ENCODE results near the gene GRK3.

GRK3 gene

DNA sequence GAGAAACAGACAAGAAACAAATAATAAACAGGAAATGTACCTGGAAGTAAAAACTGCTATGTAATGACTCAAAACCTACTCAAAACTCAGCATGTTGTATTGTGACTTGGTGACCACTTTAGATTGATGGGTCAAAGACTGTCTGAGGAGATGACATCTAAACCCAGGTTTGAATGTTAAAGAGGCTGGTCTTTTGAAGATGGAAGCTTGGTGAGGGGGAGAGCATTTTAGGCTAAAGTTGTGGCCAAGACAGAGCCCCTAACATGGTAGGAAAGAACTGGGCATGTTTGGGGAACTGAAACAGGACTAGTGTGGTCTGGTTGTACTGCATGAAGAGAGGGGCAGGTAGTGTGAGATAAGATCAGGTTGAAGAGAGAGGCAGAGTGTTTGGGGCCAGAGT is 92.2 kb downstream of the GRK3 start:
- no peak for DNase-seq (ENCODE audit: low read depth in 1 of 2, low spot score in 1 of 2)

DNA sequence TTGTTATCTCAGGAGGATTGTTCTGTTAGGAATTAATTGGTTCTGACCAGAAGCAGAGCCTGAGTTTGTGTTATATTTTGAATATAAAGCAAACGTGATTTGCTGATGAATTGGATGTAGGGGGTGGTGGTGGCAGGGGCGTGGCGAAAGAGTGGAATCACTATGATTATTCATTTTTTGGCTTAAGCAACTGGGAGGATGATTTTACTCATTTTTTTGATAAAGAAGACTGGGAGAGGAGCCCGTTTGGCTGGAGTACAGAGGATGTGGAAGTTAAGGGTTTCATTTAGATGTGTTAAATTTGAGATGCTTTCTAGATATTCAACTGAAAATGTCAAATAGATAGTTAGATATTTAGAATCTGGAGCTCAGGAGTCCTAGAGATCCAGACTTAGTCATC is 94.2 kb downstream of the GRK3 start:
- no peak for DNase-seq (ENCODE audit: low read depth in 1 of 2, low spot score in 1 of 2)

DNA sequence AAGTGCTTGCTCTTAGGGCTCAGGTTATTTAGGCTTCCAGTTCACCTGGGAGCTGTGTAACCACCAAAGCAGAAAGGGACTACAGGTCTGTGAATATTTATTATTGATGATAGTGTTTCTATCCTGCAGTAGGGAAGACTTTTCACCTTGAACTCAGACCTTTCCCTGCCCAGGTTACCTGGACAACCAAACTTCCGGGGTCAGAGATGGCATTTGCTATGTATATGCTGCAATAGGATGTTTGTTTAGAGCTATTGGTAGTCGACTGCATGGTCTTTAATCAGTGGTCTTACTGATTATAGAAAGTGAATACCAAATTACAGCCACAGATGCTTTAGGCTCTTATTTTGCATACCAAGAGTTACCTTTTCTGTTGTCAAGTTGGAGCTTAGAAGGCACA is 94.9 kb downstream of the GRK3 start:
- DNase-seq (ENCODE audit: low read depth in 1 of 2, low spot score in 1 of 2): no peak

DNA sequence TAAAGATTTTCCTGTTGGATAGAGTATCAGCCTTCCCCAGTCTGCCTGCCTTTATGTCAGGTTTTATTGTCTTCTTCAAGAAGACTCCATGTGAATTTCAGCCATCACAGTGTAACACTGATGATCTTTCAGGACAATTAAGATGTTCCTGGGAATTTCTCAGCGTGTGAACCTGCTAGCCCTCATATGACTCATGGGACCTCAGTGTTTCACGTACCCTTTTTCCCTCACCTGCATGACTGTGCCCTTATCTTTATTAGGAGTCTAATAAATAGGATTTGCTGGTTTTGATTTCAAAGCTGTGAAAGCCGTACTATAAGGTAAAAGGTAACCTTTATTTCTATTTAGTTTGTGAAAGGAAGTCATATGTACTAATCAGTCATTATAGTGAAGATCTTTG is 95.9 kb downstream of the GRK3 start:
- DNase-seq (ENCODE audit: low read depth in 1 of 2, low spot score in 1 of 2): no peak

DNA sequence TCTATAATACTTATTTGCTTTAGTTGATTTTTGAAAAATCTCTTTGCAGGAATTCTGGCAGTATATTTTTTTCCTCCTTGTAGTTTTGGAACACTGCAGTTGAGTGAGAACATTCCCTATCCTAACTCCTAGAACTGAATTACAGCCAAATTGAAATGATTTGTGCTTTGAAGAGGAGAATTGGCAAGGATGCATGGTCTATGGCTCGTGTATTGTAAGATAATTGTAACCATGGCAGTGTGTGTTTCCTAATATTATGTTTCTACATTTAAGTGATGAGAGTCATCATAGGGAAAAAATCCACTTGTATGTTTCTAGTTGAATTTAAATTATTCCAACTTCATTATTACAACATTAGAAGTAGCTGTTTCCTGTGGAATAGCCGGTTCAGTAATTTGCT is 96.6 kb downstream of the GRK3 start:
- DNase-seq (ENCODE audit: low read depth in 1 of 2, low spot score in 1 of 2): no peak

GRCh38 chr22:25663654-25664053 is 99.2 kb downstream of the GRK3 start:
- no peak for DNase-seq (ENCODE audit: low read depth in 1 of 2, low spot score in 1 of 2)

- no peak for DNase-seq (ENCODE audit: low read depth in 1 of 2, low spot score in 1 of 2)
Observed at GRCh38 chr22:25666308-25666707, 101.8 kb downstream of the GRK3 start.

- no peak for DNase-seq (ENCODE audit: low read depth in 1 of 2, low spot score in 1 of 2)
Observed at GRCh38 chr22:25668437-25668836, 104.0 kb downstream of the GRK3 start.

- DNase-seq (ENCODE audit: low read depth in 1 of 2, low spot score in 1 of 2): no peak
Observed at GRCh38 chr22:25669253-25670069, 105.0 kb downstream of the GRK3 start.

GRCh38 chr22:25670070-25670461 is 105.6 kb downstream of the GRK3 start:
- no peak for DNase-seq (ENCODE audit: low read depth in 1 of 2, low spot score in 1 of 2)

- DNase-seq (ENCODE audit: low read depth in 1 of 2, low spot score in 1 of 2): no peak
Observed at GRCh38 chr22:25672289-25673084, 108.0 kb downstream of the GRK3 start.

DNA sequence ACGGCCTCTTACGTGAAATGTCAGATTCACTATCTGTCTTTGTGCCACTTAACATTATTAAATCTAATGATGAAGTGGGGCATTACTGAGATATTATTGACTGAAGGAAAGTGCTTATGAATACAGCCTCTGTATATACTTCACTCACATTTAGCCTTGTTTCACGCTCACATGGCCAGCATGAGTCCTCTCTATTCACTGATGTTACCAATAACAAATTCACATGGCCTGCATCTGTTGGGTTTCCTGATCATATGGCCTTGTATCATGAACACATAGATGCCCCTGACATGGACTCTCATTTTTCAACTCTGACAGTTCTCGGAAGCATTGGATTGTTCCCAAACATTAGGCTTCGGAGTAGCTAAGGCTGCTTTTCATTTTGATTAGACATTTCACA is 109.2 kb downstream of the GRK3 start:
- no peak for DNase-seq (ENCODE audit: low read depth in 1 of 2, low spot score in 1 of 2)

GRCh38 chr22:25677631-25678030 is 113.2 kb downstream of the GRK3 start:
- no peak for DNase-seq (ENCODE audit: low read depth in 1 of 2, low spot score in 1 of 2)

GRCh38 chr22:25680051-25680450 is 115.6 kb downstream of the GRK3 start:
- DNase-seq (ENCODE audit: low read depth in 1 of 2, low spot score in 1 of 2): no peak

DNA sequence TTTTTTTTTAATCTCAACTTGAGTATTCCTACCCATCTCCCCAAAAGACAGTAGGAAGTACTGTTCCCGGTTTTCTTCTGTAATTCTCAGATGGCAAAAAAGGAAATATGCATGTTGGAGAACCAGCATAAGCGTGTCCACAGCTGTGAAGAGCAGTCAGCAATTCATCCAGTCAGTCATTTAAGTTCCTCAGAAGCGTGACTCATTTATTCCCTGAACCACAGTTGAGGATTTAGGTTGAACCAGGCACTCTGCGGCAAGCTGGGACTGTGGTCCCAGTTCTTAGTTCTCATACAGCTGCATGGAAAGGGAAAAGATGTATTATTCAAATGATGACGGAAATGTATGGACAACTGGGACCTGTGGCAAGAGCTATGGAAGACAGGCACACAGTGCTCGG is 116.5 kb downstream of the GRK3 start:
- DNase-seq (ENCODE audit: low read depth in 1 of 2, low spot score in 1 of 2): no peak

DNA sequence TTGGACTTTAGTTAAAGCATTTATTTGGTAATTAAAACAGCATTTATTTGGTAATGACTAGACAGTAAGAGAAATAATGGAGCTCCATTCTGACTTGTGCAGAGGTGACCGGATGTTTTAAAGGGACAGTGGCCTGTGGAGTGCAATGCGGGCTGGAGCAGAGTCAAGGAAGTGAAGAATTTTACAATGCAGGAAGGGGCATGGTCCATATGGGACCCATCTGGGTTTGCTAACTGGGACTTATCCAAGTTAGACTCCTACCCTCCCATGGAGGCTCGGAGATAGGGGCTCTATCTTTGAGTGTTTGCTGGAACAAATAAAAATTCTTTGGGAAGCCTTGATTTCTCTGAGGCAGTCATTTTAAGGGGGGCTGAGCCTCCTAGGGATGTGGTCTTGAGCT is 117.6 kb downstream of the GRK3 start:
- no peak for DNase-seq (ENCODE audit: low read depth in 1 of 2, low spot score in 1 of 2)

DNA sequence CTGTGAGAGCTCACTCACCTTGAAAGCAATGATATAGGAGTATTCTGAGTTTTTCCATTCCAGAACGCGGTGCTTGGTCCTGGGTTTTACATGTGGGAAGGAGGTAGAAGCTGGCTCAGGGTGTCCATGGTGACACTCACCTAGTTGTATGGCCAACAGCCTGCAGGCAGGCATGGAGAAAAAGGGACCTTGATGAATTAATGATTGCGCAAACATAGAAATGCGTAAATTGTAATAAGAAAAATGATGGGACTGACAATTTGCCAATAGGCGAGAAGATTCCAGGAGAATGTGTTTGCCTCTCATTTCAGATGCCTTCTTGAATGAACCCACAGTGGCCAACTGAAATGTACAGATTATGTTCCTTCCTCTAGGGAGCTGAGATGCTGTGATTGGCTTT is 124.2 kb downstream of the GRK3 start:
- no peak for DNase-seq (ENCODE audit: low read depth in 1 of 2, low spot score in 1 of 2)

GRCh38 chr22:25689631-25690030 is 125.2 kb downstream of the GRK3 start:
- no peak for DNase-seq (ENCODE audit: low read depth in 1 of 2, low spot score in 1 of 2)

DNA sequence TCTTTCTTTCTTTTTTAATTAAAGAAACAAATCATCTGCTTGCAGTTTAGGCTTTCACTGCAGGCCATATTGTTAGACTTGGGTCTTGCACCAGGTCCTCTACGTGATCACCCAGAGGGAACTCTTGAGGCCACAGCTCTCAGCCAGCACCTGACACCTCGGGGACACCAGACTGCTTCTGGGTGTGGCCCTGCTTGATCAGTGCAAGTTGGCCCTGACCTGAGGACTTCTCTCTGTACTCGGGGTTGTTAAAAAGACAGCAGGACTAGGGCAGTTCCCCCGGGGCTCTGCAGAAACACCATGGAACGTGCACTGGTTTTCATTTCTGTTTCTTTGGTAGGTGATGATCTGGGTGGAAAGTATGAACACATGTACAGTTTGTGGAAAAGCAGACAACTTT is 126.3 kb downstream of the GRK3 start:
- DNase-seq (ENCODE audit: low read depth in 1 of 2, low spot score in 1 of 2): no peak

- no peak for DNase-seq (ENCODE audit: low read depth in 1 of 2, low spot score in 1 of 2)
Observed at GRCh38 chr22:25692397-25693267, 128.2 kb downstream of the GRK3 start.

DNA sequence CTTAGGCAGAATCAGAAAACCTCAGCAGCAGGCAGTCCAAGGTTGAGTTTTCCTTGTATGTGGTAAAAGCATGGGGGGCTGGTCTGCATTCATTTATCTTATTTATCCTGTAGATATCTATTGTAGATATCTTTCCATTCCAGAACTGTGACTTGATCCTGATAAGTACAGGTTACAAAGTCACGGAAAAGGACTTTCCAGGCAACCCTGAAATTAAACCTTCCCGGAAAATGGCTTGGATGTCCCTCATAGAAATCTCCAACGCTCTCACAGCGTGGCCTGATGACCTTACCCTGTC is 128.7 kb downstream of the GRK3 start:
- DNase-seq (ENCODE audit: low read depth in 1 of 2, low spot score in 1 of 2): no peak
